ENCODE measurements around the gene C11orf65.

GRCh38 chr11:108495326-108495725 lies 28.0 kb upstream of the C11orf65 start:
- TF ChIP-seq POLR2AphosphoS5 (IDR thresholded peaks at IDR 0.05; ENCODE audit: low read depth), result no peak
- TF ChIP-seq, protein P1, sequence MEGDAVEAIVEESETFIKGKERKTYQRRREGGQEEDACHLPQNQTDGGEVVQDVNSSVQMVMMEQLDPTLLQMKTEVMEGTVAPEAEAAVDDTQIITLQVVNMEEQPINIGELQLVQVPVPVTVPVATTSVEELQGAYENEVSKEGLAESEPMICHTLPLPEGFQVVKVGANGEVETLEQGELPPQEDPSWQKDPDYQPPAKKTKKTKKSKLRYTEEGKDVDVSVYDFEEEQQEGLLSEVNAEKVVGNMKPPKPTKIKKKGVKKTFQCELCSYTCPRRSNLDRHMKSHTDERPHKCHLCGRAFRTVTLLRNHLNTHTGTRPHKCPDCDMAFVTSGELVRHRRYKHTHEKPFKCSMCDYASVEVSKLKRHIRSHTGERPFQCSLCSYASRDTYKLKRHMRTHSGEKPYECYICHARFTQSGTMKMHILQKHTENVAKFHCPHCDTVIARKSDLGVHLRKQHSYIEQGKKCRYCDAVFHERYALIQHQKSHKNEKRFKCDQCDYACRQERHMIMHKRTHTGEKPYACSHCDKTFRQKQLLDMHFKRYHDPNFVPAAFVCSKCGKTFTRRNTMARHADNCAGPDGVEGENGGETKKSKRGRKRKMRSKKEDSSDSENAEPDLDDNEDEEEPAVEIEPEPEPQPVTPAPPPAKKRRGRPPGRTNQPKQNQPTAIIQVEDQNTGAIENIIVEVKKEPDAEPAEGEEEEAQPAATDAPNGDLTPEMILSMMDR (IDR thresholded peaks at IDR 0.05; ENCODE audit: insufficient read depth, low read length), result no peak
- TF ChIP-seq, protein P2, sequence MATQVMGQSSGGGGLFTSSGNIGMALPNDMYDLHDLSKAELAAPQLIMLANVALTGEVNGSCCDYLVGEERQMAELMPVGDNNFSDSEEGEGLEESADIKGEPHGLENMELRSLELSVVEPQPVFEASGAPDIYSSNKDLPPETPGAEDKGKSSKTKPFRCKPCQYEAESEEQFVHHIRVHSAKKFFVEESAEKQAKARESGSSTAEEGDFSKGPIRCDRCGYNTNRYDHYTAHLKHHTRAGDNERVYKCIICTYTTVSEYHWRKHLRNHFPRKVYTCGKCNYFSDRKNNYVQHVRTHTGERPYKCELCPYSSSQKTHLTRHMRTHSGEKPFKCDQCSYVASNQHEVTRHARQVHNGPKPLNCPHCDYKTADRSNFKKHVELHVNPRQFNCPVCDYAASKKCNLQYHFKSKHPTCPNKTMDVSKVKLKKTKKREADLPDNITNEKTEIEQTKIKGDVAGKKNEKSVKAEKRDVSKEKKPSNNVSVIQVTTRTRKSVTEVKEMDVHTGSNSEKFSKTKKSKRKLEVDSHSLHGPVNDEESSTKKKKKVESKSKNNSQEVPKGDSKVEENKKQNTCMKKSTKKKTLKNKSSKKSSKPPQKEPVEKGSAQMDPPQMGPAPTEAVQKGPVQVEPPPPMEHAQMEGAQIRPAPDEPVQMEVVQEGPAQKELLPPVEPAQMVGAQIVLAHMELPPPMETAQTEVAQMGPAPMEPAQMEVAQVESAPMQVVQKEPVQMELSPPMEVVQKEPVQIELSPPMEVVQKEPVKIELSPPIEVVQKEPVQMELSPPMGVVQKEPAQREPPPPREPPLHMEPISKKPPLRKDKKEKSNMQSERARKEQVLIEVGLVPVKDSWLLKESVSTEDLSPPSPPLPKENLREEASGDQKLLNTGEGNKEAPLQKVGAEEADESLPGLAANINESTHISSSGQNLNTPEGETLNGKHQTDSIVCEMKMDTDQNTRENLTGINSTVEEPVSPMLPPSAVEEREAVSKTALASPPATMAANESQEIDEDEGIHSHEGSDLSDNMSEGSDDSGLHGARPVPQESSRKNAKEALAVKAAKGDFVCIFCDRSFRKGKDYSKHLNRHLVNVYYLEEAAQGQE (IDR thresholded peaks at IDR 0.05; ENCODE audit: insufficient replicate concordance, low read depth), result no peak
- TF ChIP-seq SPI1 (IDR thresholded peaks at IDR 0.05; ENCODE audit: borderline replicate concordance, low read depth), result no peak
- TF ChIP-seq GABPA (IDR thresholded peaks at IDR 0.05; ENCODE audit: low read depth), result no peak

All from HL-60 (cell line).